H1 (cell line): ENCODE measurements around the gene KRTAP9-7. TPM values are rescaled to one million over a fixed set of nuclear protein-coding genes. Genes with fewer than 3 reads are reported as not detected.

ENCODE experiments used
- CTCF ChIA-PET: fragments of 300-600 bp; sonication (Branson Sonifier 250); formaldehyde crosslinking; loops from one replicate; lab custom pipeline; 2021; ENCODE audit not compliant: partially characterized antibody; lab: Charles Lee
- POLR2A ChIA-PET: fragments of 300-600 bp; sonication (Branson Sonifier 250); formaldehyde crosslinking; loops from one replicate; lab custom pipeline; 2021; ENCODE audit warnings: inconsistent platforms; ENCODE audit not compliant: partially characterized antibody; lab: Charles Lee
- DNase-seq, 2 experiments: peaks; one replicate each; pipeline versions ENCODE4 v3.0.0 to v3.0.0-alpha.2; 2010 to 2022; ENCODE audit warnings: low spot score in 2 of 2, low read depth in 1 of 2, mixed read lengths in 1 of 2
- FAIRE-seq: peaks from 2 replicates; lab custom pipeline; 2011; peaks lifted over from hg19 to GRCh38; lab: Jason Lieb, UNC
- H2AFZ ChIP-seq: 2 replicates; pipeline ENCODE4 v1.8.1; 2012; ENCODE audit warnings: low read length, inconsistent platforms
- H2AK5ac ChIP-seq: 2 replicates; pipeline ENCODE4 v1.6.1; 2013; ENCODE audit warnings: low read depth, low read length
- H2BK120ac ChIP-seq: replicated peaks from 2 replicates; pipeline ENCODE3; 2013; ENCODE audit warnings: low read depth, low read length, inconsistent platforms
- H2BK12ac ChIP-seq: 2 replicates; pipeline ENCODE4 v1.6.1; 2013; ENCODE audit warnings: low read depth, low read length
- H2BK15ac ChIP-seq: 2 replicates; pipeline ENCODE4 v1.6.1; 2013; ENCODE audit warnings: low read length
- H2BK20ac ChIP-seq: 2 replicates; pipeline ENCODE4 v1.6.1; 2013; ENCODE audit warnings: low read length
- H2BK5ac ChIP-seq: 2 replicates; pipeline ENCODE4 v1.6.1; 2013; ENCODE audit warnings: low read depth, low read length
- H3K14ac ChIP-seq: 2 replicates; pipeline ENCODE4 v1.6.1; 2013; ENCODE audit warnings: inconsistent platforms; ENCODE audit not compliant: insufficient read length
- H3K18ac ChIP-seq: 2 replicates; pipeline ENCODE4 v1.6.1; 2013; ENCODE audit warnings: low read length; ENCODE audit errors: extremely low read depth
- H3K23ac ChIP-seq: 2 replicates; pipeline ENCODE4 v1.6.1; 2013; ENCODE audit warnings: inconsistent platforms; ENCODE audit not compliant: insufficient read length
- H3K23me2 ChIP-seq: 2 replicates; pipeline ENCODE4 v1.6.1; 2013; ENCODE audit warnings: low read depth, low read length
- H3K27ac ChIP-seq: 2 replicates; pipeline ENCODE4 v1.6.1; 2011; ENCODE audit warnings: low read depth, low read length, inconsistent platforms
- H3K27me3 ChIP-seq, 4 experiments: replicated peaks in 1 of 4; 1 replicate in 1 of 4; 2 replicates in 3 of 4; pipeline versions ENCODE4 v1.6.1 to v1.8.1; 2011 to 2013; ENCODE audit warnings: low read length in 3 of 4, mild to moderate bottlenecking in 3 of 4, inconsistent platforms in 2 of 4, mixed read lengths in 2 of 4, moderate library complexity in 1 of 4; ENCODE audit not compliant: control insufficient read depth in 3 of 4, insufficient read depth in 3 of 4; ENCODE audit errors: extremely low read depth in 1 of 4
- H3K36me3 ChIP-seq, 4 experiments: 2 replicates each; pipeline versions ENCODE4 v1.6.1 to v1.8.1; 2011 to 2013; ENCODE audit warnings: mild to moderate bottlenecking in 4 of 4, low read length in 3 of 4, moderate library complexity in 2 of 4, control low read depth in 1 of 4, inconsistent platforms in 1 of 4; ENCODE audit not compliant: insufficient read depth in 4 of 4, control insufficient read depth in 2 of 4
- H3K4ac ChIP-seq: replicated peaks from 2 replicates; pipeline ENCODE3; 2013; ENCODE audit warnings: low read length, low read depth, mixed read lengths, inconsistent platforms; ENCODE audit not compliant: insufficient read length
- H3K4me1 ChIP-seq, 4 experiments: replicated peaks in 1 of 4; 1 replicate in 1 of 4; 2 replicates in 3 of 4; pipeline versions ENCODE4 v1.6.1 to v1.8.1; 2011 to 2013; ENCODE audit warnings: low read length in 3 of 4, inconsistent platforms in 2 of 4, mixed read lengths in 1 of 4; ENCODE audit not compliant: insufficient read depth in 4 of 4, control insufficient read depth in 3 of 4
- H3K4me2 ChIP-seq, 2 experiments: 2 replicates each; pipeline versions ENCODE4 v1.6.1 to v1.8.1; 2011 to 2013; ENCODE audit warnings: low read depth in 2 of 2, low read length in 2 of 2, control low read depth in 1 of 2, inconsistent platforms in 1 of 2, mild to moderate bottlenecking in 1 of 2; ENCODE audit not compliant: insufficient read depth in 1 of 2
- H3K4me3 ChIP-seq, 4 experiments: fragments of 200-600, 300-600 bp in 1 of 4; sonication (generic), shearing (Covaris generic), sonication (Bioruptor Twin) in 1 of 4; 2 replicates each; pipeline versions ENCODE4 v1.5.1 to v1.8.1; 2011 to 2016; ENCODE audit warnings: low read length in 4 of 4, low read depth in 3 of 4, control low read depth in 2 of 4, inconsistent platforms in 2 of 4, mild to moderate bottlenecking in 2 of 4, mixed read lengths in 1 of 4, moderate library complexity in 1 of 4; ENCODE audit not compliant: insufficient read depth in 2 of 4; ENCODE audit errors: extremely low read depth in 1 of 4
- H3K56ac ChIP-seq: replicated peaks from 2 replicates; pipeline ENCODE3; 2013; ENCODE audit warnings: low read depth, mild to moderate bottlenecking, mixed read lengths, low read length, inconsistent platforms; ENCODE audit not compliant: insufficient read length
- H3K79me1 ChIP-seq: 2 replicates; pipeline ENCODE4 v1.6.1; 2013; ENCODE audit warnings: low read depth, low read length, control low read depth
- H3K79me2 ChIP-seq, 2 experiments: 2 replicates each; pipeline versions ENCODE4 v1.6.1 to v1.8.1; 2012 to 2013; ENCODE audit warnings: low read length in 2 of 2, mild to moderate bottlenecking in 2 of 2, inconsistent platforms in 1 of 2; ENCODE audit not compliant: insufficient read depth in 2 of 2, control insufficient read depth in 1 of 2
- H3K9ac ChIP-seq, 4 experiments: replicated peaks in 1 of 4; 1 replicate in 1 of 4; 2 replicates in 3 of 4; pipeline versions ENCODE4 v1.6.1 to v1.8.1; 2011 to 2013; ENCODE audit warnings: low read depth in 3 of 4, low read length in 3 of 4, control low read depth in 2 of 4, mild to moderate bottlenecking in 2 of 4, moderate library complexity in 2 of 4, inconsistent platforms in 1 of 4; ENCODE audit errors: extremely low read depth in 1 of 4
- H3K9me3 ChIP-seq, 2 experiments: 2 replicates each; pipeline versions ENCODE4 v1.6.1 to v1.8.1; 2012 to 2013; ENCODE audit warnings: mild to moderate bottlenecking in 2 of 2, moderate library complexity in 2 of 2, control low read depth in 1 of 2, inconsistent platforms in 1 of 2, low read depth in 1 of 2, low read length in 1 of 2, mixed read lengths in 1 of 2; ENCODE audit not compliant: insufficient read depth in 2 of 2
- H4K20me1 ChIP-seq, 2 experiments: replicated peaks in 1 of 2; 2 replicates each; pipeline versions ENCODE3 to v1.8.1; 2011 to 2013; ENCODE audit warnings: inconsistent platforms in 2 of 2, low read length in 2 of 2, mild to moderate bottlenecking in 1 of 2; ENCODE audit not compliant: insufficient read depth in 2 of 2, control insufficient read depth in 1 of 2
- H4K5ac ChIP-seq: 2 replicates; pipeline ENCODE4 v1.6.1; 2013; ENCODE audit warnings: low read length, low read depth, mixed read lengths, inconsistent platforms; ENCODE audit not compliant: insufficient read length
- H4K8ac ChIP-seq: 2 replicates; pipeline ENCODE4 v1.8.0; 2013; ENCODE audit warnings: mild to moderate bottlenecking, moderate library complexity, low read length, inconsistent platforms; ENCODE audit not compliant: insufficient read depth; ENCODE audit errors: extremely low read depth
- H4K91ac ChIP-seq: replicated peaks from 2 replicates; pipeline ENCODE3; 2013; ENCODE audit warnings: low read length, mixed read lengths, inconsistent platforms; ENCODE audit not compliant: insufficient read length
- CHD2 ChIP-seq: IDR thresholded peaks from 2 replicates; pipeline ENCODE4 v1.6.1; 2012; ENCODE audit warnings: low read length, improper control_type of control experiment
- E2F6 ChIP-seq: IDR thresholded peaks from 2 replicates; pipeline ENCODE4 v1.6.1; 2012; ENCODE audit warnings: inconsistent platforms
- GTF2F1 ChIP-seq: IDR thresholded peaks from 2 replicates; pipeline ENCODE4 v1.6.1; 2012; ENCODE audit warnings: low read depth, low read length, improper control_type of control experiment, borderline replicate concordance
- JUND ChIP-seq: IDR thresholded peaks from 2 replicates; pipeline ENCODE4 v1.6.1; 2011; ENCODE audit warnings: mild to moderate bottlenecking, improper control_type of control experiment, low read length
- RFX5 ChIP-seq: IDR thresholded peaks from 2 replicates; pipeline ENCODE4 v1.6.1; 2011; ENCODE audit warnings: low read depth, low read length, improper control_type of control experiment, borderline replicate concordance
- RNF2 ChIP-seq: fragments of 200-900, 300-1000 bp; sonication (generic); IDR thresholded peaks from 2 replicates; pipeline ENCODE4 v1.7.1; 2016; ENCODE audit warnings: borderline replicate concordance, low read depth, mild to moderate bottlenecking, antibody characterized with exemption, low read length; ENCODE audit not compliant: poor library complexity, severe bottlenecking; ENCODE audit errors: missing control alignments
- RXRA ChIP-seq: IDR thresholded peaks from 2 replicates; pipeline ENCODE4 v1.6.1; 2011; ENCODE audit warnings: low read depth, mild to moderate bottlenecking, low read length, moderate library complexity; ENCODE audit not compliant: insufficient read depth
- SAP30 ChIP-seq: fragments of 300-600 bp; sonication (generic); IDR thresholded peaks from 2 replicates; pipeline ENCODE4 v1.7.1; 2012; ENCODE audit warnings: low read length, moderate library complexity, mild to moderate bottlenecking, inconsistent platforms; ENCODE audit not compliant: insufficient read depth, insufficient replicate concordance
- SIN3A ChIP-seq, 2 experiments: IDR thresholded peaks in 1 of 2; conservative IDR thresholded peaks in 1 of 2; 2 replicates each; pipeline ENCODE4 v1.6.1; 2011 to 2012; ENCODE audit warnings: low read length in 2 of 2, improper control_type of control experiment in 1 of 2, low read depth in 1 of 2, mild to moderate bottlenecking in 1 of 2
- SIRT6 ChIP-seq: IDR thresholded peaks from one replicate; pipeline ENCODE4 v1.7.1; 2012; ENCODE audit warnings: low read length, inconsistent platforms
- SRF ChIP-seq: IDR thresholded peaks from 2 replicates; pipeline ENCODE4 v1.6.1; 2011; ENCODE audit warnings: mild to moderate bottlenecking, low read depth, low read length, moderate library complexity
- WGBS, 2 experiments: shearing (Covaris generic) in 1 of 2; methylation state at CpG; one replicate each; pipeline versions ENCODE4 v1.1.6 to v1.1.7; 2013 to 2015; ENCODE audit warnings: low lambda C conversion rate in 2 of 2, mixed read lengths in 2 of 2, inconsistent platforms in 1 of 2, low coverage in 1 of 2, missing lambda C conversion rate in 1 of 2; ENCODE audit not compliant: insufficient replicate concordance in 2 of 2, insufficient coverage in 1 of 2, insufficient read length in 1 of 2; ENCODE audit errors: extremely low coverage in 1 of 2, missing lambda C conversion rate in 1 of 2; 5-methylcytosine and 5-hydroxymethylcytosine counted together
- polyA plus RNA-seq, 7 experiments: library from polyadenylated mRNA; depleted of rRNA in 3 of 7; stranded (reverse) in 5 of 7; unstranded in 2 of 7; fragments of >200 nt in 5 of 7; fragments of 200-250 nt in 2 of 7; gene quantifications; 1 replicate in 5 of 7; 2 replicates in 1 of 7; 4 replicates in 1 of 7; pipeline versions ENCODE4 v1.2.1 to v1.2.3, GENCODE V29; 2011 to 2013; ENCODE audit warnings: missing spikeins in 2 of 7, mixed read lengths in 2 of 7
- total RNA-seq: library from RNA; stranded (reverse); fragmentation: NEBNext Ultra II Directional; extraction: Animal tissue kit (Norgen Biotek cat#: 25700); gene quantifications from 2 replicates; pipeline ENCODE4 v1.2.1, GENCODE V29; 2021
- TF ChIP-seq, protein P1 (sequence below): IDR thresholded peaks from 2 replicates; pipeline ENCODE4 v1.6.1; 2011; ENCODE audit warnings: low read depth, mild to moderate bottlenecking, low read length; ENCODE audit not compliant: insufficient read depth

Gene KRTAP9-7
- total and polyA plus RNA-seq, 2 of the 8 experiments (the other 6 are each of a cell fraction or from before 2014, with no cell fraction given): not detected

- Histone ChIP-seq H4K20me1 (no peaks in the 10 kb centered on the region), H4K91ac (no peak overlapping the region), H3K4ac (no peak overlapping the region), H2BK5ac (no peak overlapping the region), H4K8ac (no peak overlapping the region), H2BK20ac (no peak overlapping the region), H3K79me1 (no peaks in the 10 kb centered on the region), H3K56ac (no peak overlapping the region)
- FAIRE-seq (no peak), DNase-seq (no peak)
- WGBS, 2 experiments: 94% methylated on average over 1 of the region's 1 CpG; no CpG with 5 or more reads in 1 of the 2 experiments
- TF ChIP-seq CHD2 (no peak), E2F6 (no peak), RXRA (no peak), JUND (no peak), RFX5 (no peak), SIRT6 (no peak), SRF (no peak), GTF2F1 (no peak), SAP30 (no peak), SIN3A (conservative IDR thresholded peaks at IDR 0.05 in 1 of 2, IDR thresholded peaks at IDR 0.05 in 1 of 2; ENCODE audit: low read depth in 1 of 2, low read length in 2 of 2) (no peak), RNF2 (no peak)
- TF ChIP-seq, protein P1, sequence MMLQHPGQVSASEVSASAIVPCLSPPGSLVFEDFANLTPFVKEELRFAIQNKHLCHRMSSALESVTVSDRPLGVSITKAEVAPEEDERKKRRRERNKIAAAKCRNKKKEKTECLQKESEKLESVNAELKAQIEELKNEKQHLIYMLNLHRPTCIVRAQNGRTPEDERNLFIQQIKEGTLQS: no peak
- TF ChIP-seq, all 59 proteins: peak for 0
- Histone ChIP-seq H3K4me1 (peaks cover 0 to 2% (median 0%) of the 10 kb centered on the region in 4 experiments; a peak in 2 of 7 replicates), H3K23ac (no peak overlapping the region), H3K27me3 (no peaks in the 10 kb centered on the region; a peak in 1 of 7 replicates), H2BK15ac (no peak overlapping the region), H3K36me3 (no peaks in the 10 kb centered on the region), H2BK12ac (no peak overlapping the region), H3K23me2 (no peaks in the 10 kb centered on the region; the same call in 1 of the 2 replicates), H3K9me3 (no peaks in the 10 kb centered on the region), H3K79me2 (no peaks in the 10 kb centered on the region), H2BK120ac (no peak overlapping the region), H3K18ac (no peak overlapping the region), H3K27ac (no peak overlapping the region), H4K5ac (no peak overlapping the region), H3K4me2 (no peak overlapping the region), H2AK5ac (no peak overlapping the region), H3K9ac (no peak overlapping the region), H2AFZ (no peak overlapping the region), H3K4me3 (no peak overlapping the region), H3K14ac (no peak overlapping the region)
- ChIA-PET POLR2A (no interaction called here), CTCF (no interaction called here)
Measured at GRCh38 chr17:41251261-41251660, 24.2 kb upstream of the KRTAP9-7 start.
